H9 (cell line): ENCODE results near the gene MUSK. TPM values are rescaled to one million over a fixed set of nuclear protein-coding genes. Genes with fewer than 3 reads are reported as not detected.

Source experiments
- DNase-seq: peaks from one replicate; pipeline ENCODE4 v3.0.0-alpha.2; 2017
- H2AFZ ChIP-seq: one replicate; pipeline ENCODE4 v1.6.1; 2013; ENCODE audit warnings: mild to moderate bottlenecking, low read length, control low read depth, moderate library complexity
- H2AK5ac ChIP-seq: 2 replicates; pipeline ENCODE4 v1.6.1; 2013; ENCODE audit warnings: low read length, control low read depth, mixed read lengths; ENCODE audit not compliant: insufficient read length
- H2BK120ac ChIP-seq: one replicate; pipeline ENCODE4 v1.6.1; 2013; ENCODE audit warnings: low read depth, mild to moderate bottlenecking, low read length, control low read depth, inconsistent platforms; ENCODE audit not compliant: poor library complexity, severe bottlenecking
- H2BK12ac ChIP-seq: 2 replicates; pipeline ENCODE4 v1.6.1; 2013; ENCODE audit warnings: low read length, control low read depth, mixed read lengths, low read depth; ENCODE audit not compliant: insufficient read length
- H2BK15ac ChIP-seq: 2 replicates; pipeline ENCODE4 v1.6.1; 2013; ENCODE audit warnings: low read depth, low read length, control low read depth
- H2BK20ac ChIP-seq: one replicate; pipeline ENCODE4 v1.6.1; 2013; ENCODE audit warnings: low read depth, mild to moderate bottlenecking, low read length, control low read depth, inconsistent platforms; ENCODE audit not compliant: poor library complexity, severe bottlenecking
- H2BK5ac ChIP-seq: 2 replicates; pipeline ENCODE4 v1.6.1; 2013; ENCODE audit warnings: low read length, control low read depth, mixed read lengths; ENCODE audit not compliant: insufficient read length
- H3K14ac ChIP-seq: 2 replicates; pipeline ENCODE4 v1.6.1; 2013; ENCODE audit warnings: low read length, control low read depth; ENCODE audit not compliant: insufficient read depth
- H3K18ac ChIP-seq: 2 replicates; pipeline ENCODE4 v1.6.1; 2013; ENCODE audit warnings: low read depth, mild to moderate bottlenecking, mixed read lengths, low read length, control low read depth; ENCODE audit not compliant: insufficient read length
- H3K23ac ChIP-seq: 2 replicates; pipeline ENCODE4 v1.6.1; 2013; ENCODE audit warnings: low read length, control low read depth, mixed read lengths, low read depth; ENCODE audit not compliant: insufficient read length
- H3K23me2 ChIP-seq: 2 replicates; pipeline ENCODE4 v1.6.1; 2013; ENCODE audit warnings: low read depth, mild to moderate bottlenecking, mixed read lengths, low read length, control low read depth; ENCODE audit not compliant: insufficient read length, poor library complexity, severe bottlenecking
- H3K27ac ChIP-seq: 2 replicates; pipeline ENCODE4 v1.5.1; 2013; ENCODE audit warnings: low read length, control low read depth, mixed read lengths, low read depth; ENCODE audit not compliant: insufficient read length
- H3K27me3 ChIP-seq: 2 replicates; pipeline ENCODE4 v1.6.1; 2013; ENCODE audit warnings: low read length, control low read depth, inconsistent platforms; ENCODE audit not compliant: insufficient read depth
- H3K4ac ChIP-seq: 2 replicates; pipeline ENCODE4 v1.6.1; 2013; ENCODE audit warnings: low read depth, mild to moderate bottlenecking, control low read depth, inconsistent platforms, low read length, moderate library complexity
- H3K4me1 ChIP-seq: 2 replicates; pipeline ENCODE4 v1.6.1; 2013; ENCODE audit warnings: low read length, control low read depth, inconsistent platforms; ENCODE audit not compliant: insufficient read depth
- H3K4me2 ChIP-seq: 2 replicates; pipeline ENCODE4 v1.6.1; 2013; ENCODE audit warnings: low read length, control low read depth, mixed read lengths; ENCODE audit not compliant: insufficient read length, insufficient read depth
- H3K56ac ChIP-seq: 2 replicates; pipeline ENCODE4 v1.6.1; 2013; ENCODE audit warnings: low read depth, mild to moderate bottlenecking, mixed read lengths, low read length, control low read depth; ENCODE audit not compliant: insufficient read length
- H3K79me1 ChIP-seq: 2 replicates; pipeline ENCODE4 v1.6.1; 2013; ENCODE audit warnings: low read depth, mild to moderate bottlenecking, moderate library complexity, low read length, control low read depth, inconsistent platforms; ENCODE audit not compliant: insufficient read depth, poor library complexity, severe bottlenecking
- H3K79me2 ChIP-seq: 2 replicates; pipeline ENCODE4 v1.6.1; 2013; ENCODE audit warnings: low read length, control low read depth, inconsistent platforms; ENCODE audit not compliant: insufficient read depth
- H3K9ac ChIP-seq: 2 replicates; pipeline ENCODE4 v1.6.1; 2013; ENCODE audit warnings: low read length, control low read depth, mixed read lengths; ENCODE audit not compliant: insufficient read length; ENCODE audit errors: extremely low read depth
- H3K9me3 ChIP-seq: one replicate; pipeline ENCODE4 v1.6.1; 2013; ENCODE audit warnings: low read depth, low read length, inconsistent platforms; ENCODE audit not compliant: control insufficient read depth
- H3T11ph ChIP-seq: one replicate; pipeline ENCODE4 v1.6.1; 2013; ENCODE audit warnings: mild to moderate bottlenecking, low read length, control low read depth, inconsistent platforms
- H4K20me1 ChIP-seq: one replicate; pipeline ENCODE4 v1.6.1; 2013; ENCODE audit not compliant: control insufficient read depth, insufficient read length, insufficient read depth
- H4K5ac ChIP-seq: 2 replicates; pipeline ENCODE4 v1.6.1; 2013; ENCODE audit warnings: low read depth, mild to moderate bottlenecking, mixed read lengths, low read length, control low read depth; ENCODE audit not compliant: insufficient read length
- H4K8ac ChIP-seq: replicated peaks from 2 replicates; pipeline ENCODE4 v1.6.1; 2013; ENCODE audit warnings: low read length, control low read depth, mixed read lengths, low read depth; ENCODE audit not compliant: insufficient read length
- H4K91ac ChIP-seq: 2 replicates; pipeline ENCODE4 v1.6.1; 2013; ENCODE audit warnings: low read depth, mild to moderate bottlenecking, moderate library complexity, mixed read lengths, low read length, control low read depth; ENCODE audit not compliant: insufficient read length
- H3K27ac Mint-ChIP-seq, 3 experiments: 2 replicates in 2 of 3; 3 replicates in 1 of 3; pipeline ENCODE4 v1.8.0; 2020 to 2021; ENCODE audit warnings: mixed read lengths in 3 of 3, mild to moderate bottlenecking in 1 of 3, moderate library complexity in 1 of 3
- H3K27me3 Mint-ChIP-seq: 2 replicates; pipeline ENCODE4 v1.8.0; 2021; ENCODE audit warnings: low read depth, mild to moderate bottlenecking, moderate library complexity, mixed read lengths
- H3K36me3 Mint-ChIP-seq, 3 experiments: 2 replicates in 2 of 3; 3 replicates in 1 of 3; pipeline ENCODE4 v1.8.0; 2020 to 2021; ENCODE audit warnings: low read depth in 3 of 3, mixed read lengths in 3 of 3; ENCODE audit not compliant: insufficient read depth in 1 of 3
- H3K4me1 Mint-ChIP-seq, 2 experiments: 2 replicates each; pipeline ENCODE4 v1.8.0; 2020; ENCODE audit warnings: mixed read lengths in 2 of 2
- H3K4me3 Mint-ChIP-seq, 2 experiments: 2 replicates in 1 of 2; 3 replicates in 1 of 2; pipeline ENCODE4 v1.8.0; 2020 to 2021; ENCODE audit warnings: mild to moderate bottlenecking in 2 of 2, mixed read lengths in 2 of 2, moderate library complexity in 1 of 2
- H3K9me3 Mint-ChIP-seq, 2 experiments: 2 replicates in 1 of 2; 3 replicates in 1 of 2; pipeline ENCODE4 v1.8.0; 2020; ENCODE audit warnings: mild to moderate bottlenecking in 2 of 2, mixed read lengths in 2 of 2, moderate library complexity in 1 of 2
- WGBS: extraction: QIAGEN DNeasy Blood & Tissue Kit; methylation state at CpG from one replicate; pipeline ENCODE4 v1.1.7; 2013; ENCODE audit warnings: missing lambda C conversion rate, low lambda C conversion rate, mixed read lengths; ENCODE audit not compliant: insufficient read length; ENCODE audit errors: extremely low coverage; 5-methylcytosine and 5-hydroxymethylcytosine counted together
- total RNA-seq: library from RNA; stranded (reverse); gene quantifications from 2 replicates; pipeline ENCODE4 v1.2.1, GENCODE V29; 2021
- TF ChIP-seq, protein P1 (sequence below): fragments of 200-600 bp; sonication (generic); conservative IDR thresholded peaks from 3 replicates; pipeline ENCODE4 v1.8.0; 2021; ENCODE audit warnings: antibody characterized with exemption, mild to moderate bottlenecking

MUSK gene
- total RNA-seq, 1 experiment from 2014 or later: not detected

DNA sequence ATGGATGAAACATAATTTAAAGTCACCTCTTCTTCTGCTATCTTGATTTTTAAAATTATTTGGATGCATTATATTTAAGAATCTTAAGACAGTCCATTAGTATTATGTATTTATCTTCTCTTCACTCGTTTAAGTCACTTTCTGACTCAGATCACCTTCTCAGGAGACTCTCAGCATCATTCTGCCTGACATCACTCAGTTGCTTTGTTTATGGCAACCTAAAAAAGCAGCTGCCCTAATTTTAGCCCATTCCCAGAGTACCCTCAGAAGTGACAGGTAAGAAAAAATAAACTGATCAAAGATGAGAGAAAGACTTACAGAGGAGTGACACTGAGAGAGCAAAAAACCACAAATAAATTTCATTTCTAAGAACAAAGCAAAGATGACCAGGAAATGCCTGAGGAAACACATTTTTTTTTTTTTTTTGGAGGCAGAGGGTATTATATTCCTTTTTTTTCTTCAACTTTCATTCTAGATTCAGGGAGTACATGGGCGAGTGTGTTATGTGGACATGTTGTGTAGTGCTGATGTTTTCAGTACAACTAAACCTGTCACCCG lies 140.5 kb downstream of the MUSK start:
- peaks cover 5 to 8% of the 10 kb centered on the region in 2 experiments for H3K4me1 Mint-ChIP-seq
- H3K79me2 ChIP-seq: no peaks in the 10 kb centered on the region
- H3K18ac ChIP-seq: no peak overlapping the region
- H2BK12ac ChIP-seq: no peak overlapping the region
- no peaks in the 10 kb centered on the region for H3K79me1 ChIP-seq
- no peaks in the 10 kb centered on the region for H3K36me3 Mint-ChIP-seq
- H3K9ac ChIP-seq: no peak overlapping the region
- no peak overlapping the region for H3K14ac ChIP-seq
- no peak overlapping the region for H3K27ac ChIP-seq
- H3K9me3 ChIP-seq: no peaks in the 10 kb centered on the region
- H2BK5ac ChIP-seq: no peak overlapping the region
- no peak overlapping the region for H2BK20ac ChIP-seq
- no CpG with 5 or more reads among the region's 3 CpGs for WGBS
- no peak overlapping the region for H2AFZ ChIP-seq
- no peak overlapping the region for H3K27ac Mint-ChIP-seq
- no peak for DNase-seq
- H3K4ac ChIP-seq: no peak overlapping the region
- no peak overlapping the region for H3K4me2 ChIP-seq
- H2BK15ac ChIP-seq: no peak overlapping the region
- H4K91ac ChIP-seq: no peak overlapping the region
- no peaks in the 10 kb centered on the region for H3K27me3 Mint-ChIP-seq
- H3K56ac ChIP-seq: no peak overlapping the region
- no peaks in the 10 kb centered on the region for H3K9me3 Mint-ChIP-seq
- H2AK5ac ChIP-seq: no peak overlapping the region
- TF ChIP-seq, protein P1, sequence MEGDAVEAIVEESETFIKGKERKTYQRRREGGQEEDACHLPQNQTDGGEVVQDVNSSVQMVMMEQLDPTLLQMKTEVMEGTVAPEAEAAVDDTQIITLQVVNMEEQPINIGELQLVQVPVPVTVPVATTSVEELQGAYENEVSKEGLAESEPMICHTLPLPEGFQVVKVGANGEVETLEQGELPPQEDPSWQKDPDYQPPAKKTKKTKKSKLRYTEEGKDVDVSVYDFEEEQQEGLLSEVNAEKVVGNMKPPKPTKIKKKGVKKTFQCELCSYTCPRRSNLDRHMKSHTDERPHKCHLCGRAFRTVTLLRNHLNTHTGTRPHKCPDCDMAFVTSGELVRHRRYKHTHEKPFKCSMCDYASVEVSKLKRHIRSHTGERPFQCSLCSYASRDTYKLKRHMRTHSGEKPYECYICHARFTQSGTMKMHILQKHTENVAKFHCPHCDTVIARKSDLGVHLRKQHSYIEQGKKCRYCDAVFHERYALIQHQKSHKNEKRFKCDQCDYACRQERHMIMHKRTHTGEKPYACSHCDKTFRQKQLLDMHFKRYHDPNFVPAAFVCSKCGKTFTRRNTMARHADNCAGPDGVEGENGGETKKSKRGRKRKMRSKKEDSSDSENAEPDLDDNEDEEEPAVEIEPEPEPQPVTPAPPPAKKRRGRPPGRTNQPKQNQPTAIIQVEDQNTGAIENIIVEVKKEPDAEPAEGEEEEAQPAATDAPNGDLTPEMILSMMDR: no peak
- H4K5ac ChIP-seq: no peak overlapping the region
- no peak overlapping the region for H3T11ph ChIP-seq
- no peak overlapping the region for H4K8ac ChIP-seq
- no peaks in the 10 kb centered on the region; the same call in 1 of the 2 replicates for H3K4me1 ChIP-seq
- no peaks in the 10 kb centered on the region for H3K27me3 ChIP-seq
- H3K4me3 Mint-ChIP-seq: no peak overlapping the region
- H2BK120ac ChIP-seq: no peak overlapping the region
- no peaks in the 10 kb centered on the region for H4K20me1 ChIP-seq
- H3K23me2 ChIP-seq: no peaks in the 10 kb centered on the region
- no peak overlapping the region for H3K23ac ChIP-seq
